ENCODE data around the gene DRD1.
"Not testable (repeated sequence)": the region's sequence is repeated elsewhere in the genome, so short reads cannot be mapped to it uniquely, and the experiment has no call there.

Gene DRD1

GRCh38 chr5:175424594-175424993, 19.4 kb downstream of the DRD1 start:
- not testable (repeated sequence) for DNase-seq (ENCODE audit: low spot score)

GRCh38 chr5:175422058-175422457, 21.9 kb downstream of the DRD1 start:
- no peak for DNase-seq (ENCODE audit: low spot score)

DNA sequence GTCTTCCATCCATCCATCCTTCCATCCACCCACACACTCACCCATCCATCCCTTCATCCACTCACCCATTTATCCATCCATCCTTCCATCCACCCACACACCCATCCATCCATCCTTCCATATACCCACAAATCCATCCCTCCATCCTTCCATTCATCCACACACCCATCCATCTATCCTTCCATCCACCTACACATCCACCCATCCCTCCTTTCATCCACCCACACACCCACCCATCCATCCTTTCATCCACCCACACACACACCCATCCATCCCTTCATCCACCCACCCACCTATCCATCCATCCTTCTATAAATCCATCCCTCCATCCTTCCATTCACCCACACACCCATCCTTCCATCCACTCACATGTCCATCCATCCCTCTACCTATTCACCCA, 23.6 kb downstream of the DRD1 start:
- no peak for DNase-seq (ENCODE audit: low spot score)

DNA sequence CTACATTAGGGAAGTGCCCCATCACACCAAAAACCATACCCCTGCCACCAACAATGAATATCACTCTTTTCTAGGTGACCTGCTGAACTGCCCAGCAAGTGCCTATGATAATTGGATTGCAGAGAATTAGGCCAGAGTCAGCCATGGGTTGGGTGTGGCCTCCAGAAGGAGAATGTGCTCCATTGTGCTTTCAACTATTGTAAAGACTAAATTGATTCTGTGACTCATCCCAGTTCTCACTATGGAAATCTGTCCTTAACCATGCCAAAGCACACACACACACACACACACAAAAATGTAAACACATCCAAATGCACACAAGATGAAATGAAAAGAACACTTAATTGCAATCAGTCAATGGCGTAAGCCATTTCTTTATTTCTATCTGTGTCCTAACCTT, 25.7 kb downstream of the DRD1 start:
- DNase-seq (ENCODE audit: low spot score): no peak

DNA sequence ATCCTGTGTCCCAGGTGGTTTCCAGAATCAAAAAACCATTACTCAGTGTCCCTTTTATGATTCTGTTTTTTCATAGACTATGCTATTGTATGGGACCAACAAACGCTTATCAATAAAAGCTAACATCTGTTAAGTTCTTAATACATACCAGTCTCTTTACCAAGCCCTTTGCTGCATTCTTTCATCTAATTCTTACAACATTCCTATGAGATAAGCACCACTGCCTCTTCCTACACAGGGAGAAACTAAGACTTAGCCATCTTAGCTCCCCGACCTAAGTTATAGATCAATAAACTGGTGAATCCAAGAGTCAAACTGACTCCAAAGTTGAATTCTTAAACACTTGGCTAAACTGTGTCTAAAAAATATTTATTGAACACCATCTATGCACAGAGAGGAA, 26.6 kb downstream of the DRD1 start:
- DNase-seq (ENCODE audit: low spot score): no peak

DNA sequence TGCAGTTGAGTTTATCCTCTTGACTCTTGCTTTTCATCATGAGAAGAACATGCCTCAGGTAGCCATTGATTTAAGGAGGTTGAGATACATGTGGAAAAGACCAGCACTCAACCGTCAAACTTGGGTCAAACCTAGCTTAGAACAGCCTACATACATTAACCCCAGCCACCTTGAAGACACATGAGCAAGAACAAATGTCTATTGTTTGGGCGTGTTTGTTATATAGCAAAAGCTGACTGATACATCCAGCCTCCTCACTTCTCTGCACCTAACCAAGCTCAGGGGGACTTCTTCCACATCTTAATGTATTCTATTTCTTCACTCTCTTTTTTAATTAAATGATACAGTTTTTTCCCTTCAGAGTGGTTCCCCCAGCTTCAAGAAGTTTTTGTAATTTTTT, 28.7 kb downstream of the DRD1 start:
- DNase-seq (ENCODE audit: low spot score): no peak

DNA sequence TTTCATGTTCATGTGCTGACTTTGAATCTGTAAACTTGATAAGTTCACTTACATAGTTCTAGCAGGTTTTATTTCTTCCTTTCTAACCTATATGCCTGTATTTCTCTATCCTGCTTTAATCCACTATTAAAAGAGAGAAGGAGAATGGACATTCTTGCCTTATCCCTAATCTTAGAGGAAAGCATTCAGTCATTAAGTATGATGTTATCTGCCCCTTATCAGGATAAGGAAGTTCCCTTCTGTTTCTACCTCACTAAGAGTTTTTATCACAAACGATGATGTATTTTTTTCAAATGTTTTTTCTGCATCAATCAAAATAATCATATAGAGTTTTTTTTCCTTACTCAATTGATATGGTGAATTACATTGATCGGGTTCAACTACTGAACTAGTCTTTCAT, 33.1 kb downstream of the DRD1 start:
- no peak for DNase-seq (ENCODE audit: low spot score)

DNA sequence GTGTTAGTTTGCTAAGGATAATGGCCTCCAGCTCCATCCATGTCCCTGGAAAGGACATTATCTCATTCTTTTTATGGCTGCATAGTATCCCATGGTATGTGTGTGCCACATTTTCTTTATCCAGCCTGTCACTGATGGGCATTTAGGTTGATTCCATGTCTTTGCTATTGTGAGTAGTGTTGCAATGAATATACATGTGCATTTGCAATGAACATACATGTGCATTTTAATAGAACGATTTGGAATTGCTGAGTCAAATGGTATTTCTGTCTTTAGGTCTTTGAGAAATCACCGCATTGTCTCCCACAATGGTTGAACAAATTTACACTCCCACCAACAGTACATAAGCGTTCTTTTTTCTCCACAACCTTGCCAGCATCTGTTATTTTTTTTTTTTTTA, 37.7 kb downstream of the DRD1 start:
- no peak for DNase-seq (ENCODE audit: low spot score)

DNA sequence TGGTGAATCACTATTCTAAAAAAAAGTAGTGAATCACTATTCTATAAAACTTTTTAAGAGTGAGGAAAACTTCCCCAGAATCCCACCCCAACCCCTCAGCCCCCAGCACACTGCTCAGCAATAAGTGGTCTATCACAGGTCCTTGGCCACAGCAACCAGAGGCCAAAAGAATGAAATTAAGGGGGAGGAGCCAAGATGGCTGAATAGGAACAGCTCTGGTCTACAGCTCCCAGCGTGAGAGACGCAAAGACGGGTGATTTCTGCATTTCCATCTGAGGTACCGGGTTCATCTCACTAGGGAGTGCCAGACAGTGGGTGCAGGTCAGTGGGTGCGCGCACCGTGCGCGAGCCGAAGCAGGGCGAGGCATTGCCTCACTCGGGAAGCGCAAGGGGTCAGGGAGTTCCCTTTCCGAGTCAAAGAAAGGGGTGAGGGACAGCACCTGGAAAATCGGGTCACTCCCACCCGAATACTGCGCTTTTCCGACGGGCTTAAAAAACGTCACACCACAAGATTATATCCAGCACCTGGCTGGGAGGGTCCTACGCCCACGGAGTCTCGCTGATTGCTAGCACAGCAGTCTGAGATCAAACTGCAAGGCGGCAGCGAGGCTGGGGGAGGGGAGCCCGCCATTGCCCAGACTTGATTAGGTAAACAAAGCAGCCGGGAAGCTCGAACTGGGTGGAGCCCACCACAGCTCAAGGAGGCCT, 46.2 kb downstream of the DRD1 start:
- not testable (repeated sequence) for DNase-seq (ENCODE audit: low spot score)

GRCh38 chr5:175395430-175395829, 48.6 kb downstream of the DRD1 start:
- DNase-seq (ENCODE audit: low spot score): not testable (repeated sequence)

GRCh38 chr5:175394601-175395000, 49.4 kb downstream of the DRD1 start:
- DNase-seq (ENCODE audit: low spot score): no peak

- DNase-seq (ENCODE audit: low spot score): no peak
These were observed 50.1 kb downstream of the DRD1 start for GRCh38 chr5:175393897-175394296.

DNA sequence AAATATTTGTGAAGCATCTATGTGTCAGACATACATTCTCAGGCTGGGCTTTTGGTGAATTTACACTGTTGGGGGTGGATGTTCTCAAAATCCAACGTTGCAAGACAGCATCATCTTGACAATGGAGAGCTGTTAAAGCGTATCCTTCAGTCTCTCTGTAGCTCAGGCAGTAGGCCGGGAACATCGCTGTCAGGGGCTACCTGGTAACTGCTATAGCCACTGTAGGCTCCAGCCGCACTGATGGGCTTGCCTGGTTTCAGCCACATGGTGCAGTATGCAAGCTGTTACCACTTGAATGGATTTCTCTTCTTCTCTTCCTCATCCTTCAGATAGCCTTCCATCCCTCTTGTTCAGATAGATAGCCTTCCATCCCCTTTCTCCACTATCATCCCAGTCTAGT, 51.7 kb downstream of the DRD1 start:
- DNase-seq (ENCODE audit: low spot score): no peak

DNA sequence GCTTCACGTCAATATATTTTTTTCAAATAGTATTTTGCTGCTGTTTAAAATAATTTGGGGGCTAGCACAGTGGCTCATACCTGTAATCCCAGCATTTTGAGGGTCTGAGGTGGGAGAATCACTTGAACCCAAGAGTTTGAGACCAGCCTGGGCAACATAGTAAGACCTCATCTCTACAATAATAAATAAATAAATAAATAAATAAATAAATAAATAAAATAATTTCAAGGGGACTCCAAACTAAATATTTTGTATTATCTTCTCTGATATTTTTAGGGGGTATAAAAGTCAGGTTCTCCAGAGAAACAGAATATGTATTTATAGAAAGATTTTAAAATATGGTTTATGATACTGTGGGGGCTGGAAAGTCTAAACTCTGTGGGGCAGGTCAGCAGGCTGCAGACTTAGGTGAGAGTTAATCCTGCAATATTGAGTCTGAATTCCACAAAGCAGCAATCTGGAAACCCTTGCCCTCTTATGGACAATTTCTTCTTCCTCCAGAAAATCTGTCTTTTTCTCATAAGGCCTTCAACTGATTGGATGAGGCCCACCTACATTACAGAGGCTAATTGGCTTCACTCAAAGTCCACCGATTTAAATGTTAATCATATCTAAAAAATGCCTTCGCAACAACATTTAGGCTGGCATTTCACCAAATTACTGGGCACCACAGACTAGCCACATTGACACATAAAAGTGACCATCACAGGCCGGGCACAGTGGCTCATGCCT, 53.5 kb downstream of the DRD1 start:
- DNase-seq (ENCODE audit: low spot score): no peak
